A673 (cell line): ENCODE data around the gene GSE1.

ENCODE experiments used
- CTCF ChIP-seq: fragments of 300-800, 200-600 bp; sonication (generic); conservative IDR thresholded peaks from 2 replicates; pipeline ENCODE4 v1.5.1; 2017; ENCODE audit warnings: low read depth, mild to moderate bottlenecking, antibody characterized with exemption, low read length, moderate library complexity, mixed read lengths
- EZH2 ChIP-seq: fragments of 200-600 bp; sonication (generic); IDR thresholded peaks from 2 replicates; pipeline ENCODE4 v1.6.1; 2017; ENCODE audit warnings: borderline replicate concordance, low read depth, mild to moderate bottlenecking, mixed read lengths, antibody characterized with exemption, low read length; ENCODE audit not compliant: poor library complexity, severe bottlenecking

GRCh38 chr16:85621698-85622428 lies 8.7 kb downstream of the GSE1 start:
- no peak for TF ChIP-seq CTCF
- TF ChIP-seq EZH2: no peak
